ENCODE measurements around the gene UQCC3.
"Not testable (repeated sequence)": the region's sequence is repeated elsewhere in the genome, so short reads cannot be mapped to it uniquely, and the experiment has no call there.

Gene UQCC3

GRCh38 chr11:62665599-62666258 is 5.7 kb upstream of the UQCC3 start:
- peak; percentile 69 for DNase-seq (ENCODE audit: low spot score)

GRCh38 chr11:62666259-62666926 is 5.1 kb upstream of the UQCC3 start:
- no peak for DNase-seq (ENCODE audit: low spot score)

- DNase-seq (ENCODE audit: low spot score), result no peak
Observed at GRCh38 chr11:62667460-62667859, 4.0 kb upstream of the UQCC3 start.

- no peak for DNase-seq (ENCODE audit: low spot score)
Observed at GRCh38 chr11:62669420-62670161, 1.9 kb upstream of the UQCC3 start.

GRCh38 chr11:62671236-62671607 is 251 bp upstream of the UQCC3 start:
- DNase-seq (ENCODE audit: low spot score), result no peak

GRCh38 chr11:62673196-62673525 is 1.7 kb downstream of the UQCC3 start:
- no peak for DNase-seq (ENCODE audit: low spot score)

GRCh38 chr11:62675415-62675814 is 3.9 kb downstream of the UQCC3 start:
- DNase-seq (ENCODE audit: low spot score), result not testable (repeated sequence)

- no peak for DNase-seq (ENCODE audit: low spot score)
Observed at GRCh38 chr11:62676698-62677097, 5.2 kb downstream of the UQCC3 start.

GRCh38 chr11:62677156-62677555 is 5.7 kb downstream of the UQCC3 start:
- DNase-seq (ENCODE audit: low spot score), result no peak

GRCh38 chr11:62677714-62678113 is 6.2 kb downstream of the UQCC3 start:
- DNase-seq (ENCODE audit: low spot score), result no peak

- DNase-seq (ENCODE audit: low spot score), result no peak
Observed at GRCh38 chr11:62678433-62678769, 6.9 kb downstream of the UQCC3 start.

- peak; percentile 95 for DNase-seq (ENCODE audit: low spot score)
Observed at GRCh38 chr11:62678770-62679696, 7.6 kb downstream of the UQCC3 start, which contains the start of gene UBXN1. UBXN1 (minus strand) TSS chr11:62679073; CDS start chr11:62678923, 150 bp downstream.

- peak; percentile 86 for DNase-seq (ENCODE audit: low spot score)
Observed at GRCh38 chr11:62680825-62681240, 9.4 kb downstream of the UQCC3 start.

- DNase-seq (ENCODE audit: low spot score), result no peak
Observed at GRCh38 chr11:62682518-62682917, 11.0 kb downstream of the UQCC3 start.

- DNase-seq (ENCODE audit: low spot score), result no peak
Observed at GRCh38 chr11:62687508-62688396, 16.3 kb downstream of the UQCC3 start.

- no peak for DNase-seq (ENCODE audit: low spot score)
Observed at GRCh38 chr11:62688491-62688890, 17.0 kb downstream of the UQCC3 start.

- peak; percentile 89 for DNase-seq (ENCODE audit: low spot score)
Observed at GRCh38 chr11:62689421-62690183, 18.1 kb downstream of the UQCC3 start, which contains the start of gene LRRN4CL. LRRN4CL (minus strand) TSS chr11:62689530; CDS start chr11:62688508, 1,022 bp downstream.

GRCh38 chr11:62693624-62694023 is 22.2 kb downstream of the UQCC3 start:
- DNase-seq (ENCODE audit: low spot score), result not testable (repeated sequence)

- DNase-seq (ENCODE audit: low spot score), result peak; percentile 83
Observed at GRCh38 chr11:62694455-62695167, 23.1 kb downstream of the UQCC3 start.

GRCh38 chr11:62702246-62702645 is 30.8 kb downstream of the UQCC3 start:
- DNase-seq (ENCODE audit: low spot score), result no peak
